ENCODE measurements around the gene HOXA9. TPM values are rescaled to one million over a fixed set of nuclear protein-coding genes. Genes with fewer than 3 reads are reported as not detected.

The HOXA9 gene
- total RNA-seq, 1 experiment from 2014 or later: 16.7 TPM

GRCh38 chr7:27138472-27138871 lies 26.9 kb downstream of the HOXA9 start:
- TF ChIP-seq, protein P1, sequence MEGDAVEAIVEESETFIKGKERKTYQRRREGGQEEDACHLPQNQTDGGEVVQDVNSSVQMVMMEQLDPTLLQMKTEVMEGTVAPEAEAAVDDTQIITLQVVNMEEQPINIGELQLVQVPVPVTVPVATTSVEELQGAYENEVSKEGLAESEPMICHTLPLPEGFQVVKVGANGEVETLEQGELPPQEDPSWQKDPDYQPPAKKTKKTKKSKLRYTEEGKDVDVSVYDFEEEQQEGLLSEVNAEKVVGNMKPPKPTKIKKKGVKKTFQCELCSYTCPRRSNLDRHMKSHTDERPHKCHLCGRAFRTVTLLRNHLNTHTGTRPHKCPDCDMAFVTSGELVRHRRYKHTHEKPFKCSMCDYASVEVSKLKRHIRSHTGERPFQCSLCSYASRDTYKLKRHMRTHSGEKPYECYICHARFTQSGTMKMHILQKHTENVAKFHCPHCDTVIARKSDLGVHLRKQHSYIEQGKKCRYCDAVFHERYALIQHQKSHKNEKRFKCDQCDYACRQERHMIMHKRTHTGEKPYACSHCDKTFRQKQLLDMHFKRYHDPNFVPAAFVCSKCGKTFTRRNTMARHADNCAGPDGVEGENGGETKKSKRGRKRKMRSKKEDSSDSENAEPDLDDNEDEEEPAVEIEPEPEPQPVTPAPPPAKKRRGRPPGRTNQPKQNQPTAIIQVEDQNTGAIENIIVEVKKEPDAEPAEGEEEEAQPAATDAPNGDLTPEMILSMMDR (IDR thresholded peaks at IDR 0.05; ENCODE audit: insufficient read depth in 1 of 2, low read depth in 1 of 2, low read length in 1 of 2, severe bottlenecking in 1 of 2, unreplicated experiment in 1 of 2): no peak

GRCh38 chr7:27137640-27138315 lies 27.6 kb downstream of the HOXA9 start:
- Histone ChIP-seq H3K9me3 (no peaks in the 10 kb centered on the region), H3K4me3 (ENCODE audit: low read depth, low read length) (no peak overlapping the region), H3K27me3 (replicated peaks; ENCODE audit: control insufficient read depth, insufficient read depth, low read length) (no peaks in the 10 kb centered on the region), H3K36me3 (ENCODE audit: control insufficient read depth, insufficient read depth, low read length) (no peaks in the 10 kb centered on the region), H3K4me1 (peaks cover 23% of the 10 kb centered on the region)
- Mint-ChIP-seq H3K4me1 (ENCODE audit: low read depth, unreplicated experiment) (peaks cover 16% of the 10 kb centered on the region), H3K36me3 (ENCODE audit: insufficient read depth, unreplicated experiment) (peaks cover 5% of the 10 kb centered on the region), H3K27ac (ENCODE audit: unreplicated experiment) (no peak overlapping the region), H3K4me3 (ENCODE audit: unreplicated experiment) (no peak overlapping the region), H3K9me3 (ENCODE audit: unreplicated experiment) (no peaks in the 10 kb centered on the region), H3K27me3 (ENCODE audit: insufficient read depth, unreplicated experiment) (no peaks in the 10 kb centered on the region)
- no TSS peak for BruUV-seq (replicated peaks)
- intact Hi-C loops (cut with micrococcal nuclease; ENCODE audit: unreplicated experiment): no loop called here
- no peak for DNase-seq
- ChIA-PET POLR2A (no interaction called here), CTCF (no interaction called here)
- TF ChIP-seq, protein P1 (IDR thresholded peaks at IDR 0.05; ENCODE audit: insufficient read depth in 1 of 2, low read depth in 1 of 2, low read length in 1 of 2, severe bottlenecking in 1 of 2, unreplicated experiment in 1 of 2): no peak

More at GRCh38 chr7:27138472-27138871, 26.9 kb downstream of the HOXA9 start:
- no peaks in the 10 kb centered on the region for H3K9me3 ChIP-seq
- H3K27me3 Mint-ChIP-seq (ENCODE audit: insufficient read depth, unreplicated experiment): no peaks in the 10 kb centered on the region
- H3K27me3 ChIP-seq (replicated peaks; ENCODE audit: control insufficient read depth, insufficient read depth, low read length): no peaks in the 10 kb centered on the region
- H3K4me1 ChIP-seq: peaks cover 17% of the 10 kb centered on the region
- H3K4me3 Mint-ChIP-seq (ENCODE audit: unreplicated experiment): peak overlapping the region; percentile 70
- intact Hi-C loops (cut with micrococcal nuclease; ENCODE audit: unreplicated experiment): no loop called here
- H3K4me3 ChIP-seq (ENCODE audit: low read depth, low read length): no peak overlapping the region
- H3K36me3 ChIP-seq (ENCODE audit: control insufficient read depth, insufficient read depth, low read length): no peaks in the 10 kb centered on the region
- peaks cover 14% of the 10 kb centered on the region for H3K4me1 Mint-ChIP-seq (ENCODE audit: low read depth, unreplicated experiment)
- BruUV-seq (replicated peaks): no TSS peak
- DNase-seq: no peak
- H3K9me3 Mint-ChIP-seq (ENCODE audit: unreplicated experiment): no peaks in the 10 kb centered on the region
- ChIA-PET CTCF (no interaction called here), POLR2A (no interaction called here)
- no peak overlapping the region for H3K27ac Mint-ChIP-seq (ENCODE audit: unreplicated experiment)
- peaks cover 5% of the 10 kb centered on the region for H3K36me3 Mint-ChIP-seq (ENCODE audit: insufficient read depth, unreplicated experiment)

DNA sequence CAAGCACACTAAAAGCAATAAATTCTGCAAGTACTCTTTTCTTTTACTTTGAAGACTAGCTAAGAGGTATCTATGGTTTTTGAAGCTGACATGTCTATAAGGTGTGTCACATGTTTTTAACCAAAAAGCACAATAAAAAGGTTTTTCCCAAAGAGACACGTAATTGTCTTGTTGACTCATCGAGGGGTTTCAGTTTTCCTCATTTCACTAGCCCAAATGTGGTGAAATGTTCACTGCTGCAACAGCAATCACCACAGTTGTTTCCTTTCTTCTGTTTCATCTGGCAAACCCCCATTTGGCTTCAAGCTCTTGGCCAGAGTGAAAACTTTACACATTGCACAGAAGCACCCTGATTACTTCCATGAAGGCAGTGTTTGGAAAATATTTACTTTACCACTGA lies 30.9 kb downstream of the HOXA9 start:
- no peaks in the 10 kb centered on the region for H3K9me3 Mint-ChIP-seq (ENCODE audit: unreplicated experiment)
- no peaks in the 10 kb centered on the region for H3K9me3 ChIP-seq
- peaks cover 19% of the 10 kb centered on the region for H3K4me1 Mint-ChIP-seq (ENCODE audit: low read depth, unreplicated experiment)
- no peak overlapping the region for H3K4me3 Mint-ChIP-seq (ENCODE audit: unreplicated experiment)
- intact Hi-C loops (cut with micrococcal nuclease; ENCODE audit: unreplicated experiment): no loop called here
- H3K36me3 ChIP-seq (ENCODE audit: control insufficient read depth, insufficient read depth, low read length): no peaks in the 10 kb centered on the region
- CTCF ChIA-PET: interaction anchor here (0.7 kb wide), 1 partner anchor 47 kb away, joined by 3 read pairs; no protein-coding TSS in a partner anchor
- POLR2A ChIA-PET: no interaction called here
- TF ChIP-seq, protein P1 (IDR thresholded peaks at IDR 0.05; ENCODE audit: insufficient read depth in 1 of 2, low read depth in 1 of 2, low read length in 1 of 2, severe bottlenecking in 1 of 2, unreplicated experiment in 1 of 2): no peak
- no peaks in the 10 kb centered on the region for H3K27me3 ChIP-seq (replicated peaks; ENCODE audit: control insufficient read depth, insufficient read depth, low read length)
- no peak for DNase-seq
- H3K4me3 ChIP-seq (ENCODE audit: low read depth, low read length): no peak overlapping the region
- H3K36me3 Mint-ChIP-seq (ENCODE audit: insufficient read depth, unreplicated experiment): no peaks in the 10 kb centered on the region
- no peak overlapping the region for H3K27ac Mint-ChIP-seq (ENCODE audit: unreplicated experiment)
- BruUV-seq (replicated peaks): no TSS peak
- H3K27me3 Mint-ChIP-seq (ENCODE audit: insufficient read depth, unreplicated experiment): no peaks in the 10 kb centered on the region
- peaks cover 28% of the 10 kb centered on the region for H3K4me1 ChIP-seq

Data from Caco-2 (cell line).